Right lobe of liver (tissue), 4 donors: Measurements from ENCODE around the gene CCDC141.

Source experiments
- CTCF ChIP-seq, 4 donors: fragments of 200-600 bp in 3 of 4; fragments of 450-650 bp in 1 of 4; IDR thresholded peaks; one replicate each; pipeline versions ENCODE4 v1.5.1 to v1.8.0; 2016 to 2022; ENCODE audit warnings: antibody characterized with exemption in 4 of 4, mild to moderate bottlenecking in 2 of 4
- POLR2A ChIP-seq: fragments of 450-650 bp; IDR thresholded peaks from one replicate; pipeline ENCODE4 v1.6.1; 2017; ENCODE audit warnings: antibody characterized with exemption, mild to moderate bottlenecking
- donor health status: DM: no; HTN: no; CAD: no.
- donor health status: DM: no; HTN: no; CAD: no.
- donor health status: DM: no; HTN: yes; CAD: no.

GRCh38 chr2:178799305-178799704 lies 250.6 kb downstream of the CCDC141 start:
- TF ChIP-seq CTCF (IDR thresholded peaks at IDR 0.05) (no peak), POLR2A (no peak)
